MCF 10A (cell line): ENCODE measurements around the gene PPP1R12B. TPM values are rescaled to one million over a fixed set of nuclear protein-coding genes. Genes with fewer than 3 reads are reported as not detected.
"Not testable (repeated sequence)": the region's sequence is repeated elsewhere in the genome, so short reads cannot be mapped to it uniquely, and the experiment has no call there.

Experiments
- BruUV-seq: library from RNA; stranded (reverse); fragments of 400-500 nt; replicated peaks from 2 replicates; lab custom pipeline; 2021; lab: Mats Ljungman, UMichigan
- CTCF ChIA-PET: fragments of 300-600 bp; sonication (Branson Sonifier 250); formaldehyde crosslinking; extraction: SDS; loops from one replicate; lab custom pipeline; 2021; ENCODE audit warnings: antibody characterized with exemption, inconsistent platforms; lab: Yijun Ruan, JAX
- POLR2A ChIA-PET: fragments of 300-600, 350-650 bp; sonication (Branson Sonifier 250); formaldehyde crosslinking; extraction: SDS; loops from one replicate; lab custom pipeline; 2020; ENCODE audit warnings: antibody characterized with exemption, inconsistent platforms; lab: Yijun Ruan, JAX
- DNase-seq: peaks from one replicate; pipeline ENCODE4 v3.0.0-alpha.2; 2018; ENCODE audit not compliant: unreplicated experiment
- H3K27ac Mint-ChIP-seq: one replicate; pipeline ENCODE4 v1.8.0; 2022; ENCODE audit warnings: mild to moderate bottlenecking, low read depth, mixed read lengths; ENCODE audit not compliant: unreplicated experiment
- H3K27me3 Mint-ChIP-seq: one replicate; pipeline ENCODE4 v1.8.0; 2022; ENCODE audit warnings: mixed read lengths; ENCODE audit not compliant: insufficient read depth, unreplicated experiment
- H3K36me3 Mint-ChIP-seq: one replicate; pipeline ENCODE4 v1.8.0; 2022; ENCODE audit warnings: mild to moderate bottlenecking, moderate library complexity, mixed read lengths; ENCODE audit not compliant: insufficient read depth, unreplicated experiment
- H3K4me1 Mint-ChIP-seq: one replicate; pipeline ENCODE4 v1.8.0; 2022; ENCODE audit warnings: mixed read lengths; ENCODE audit not compliant: insufficient read depth, unreplicated experiment
- H3K4me3 Mint-ChIP-seq: one replicate; pipeline ENCODE4 v1.8.0; 2022; ENCODE audit warnings: mild to moderate bottlenecking, moderate library complexity, mixed read lengths; ENCODE audit not compliant: unreplicated experiment
- H3K9me3 Mint-ChIP-seq: one replicate; pipeline ENCODE4 v1.8.0; 2022; ENCODE audit warnings: mixed read lengths; ENCODE audit not compliant: unreplicated experiment
- intact Hi-C: fragments of 100-400 bp; cut with micrococcal nuclease; formaldehyde crosslinking; loops from 2 replicates; pipeline ENCODE4 v1.14.1; 2022
- total RNA-seq: library from RNA; stranded (reverse); gene quantifications from 2 replicates; pipeline ENCODE4 v1.2.3, GENCODE V29; 2022
- TF ChIP-seq, protein P1 (sequence below): fragments of 200-600 bp; IDR thresholded peaks from one replicate; pipeline ENCODE4 v1.8.0; 2022; ENCODE audit warnings: antibody characterized with exemption, mild to moderate bottlenecking; ENCODE audit not compliant: unreplicated experiment

PPP1R12B gene
- total RNA-seq, 1 experiment from 2014 or later: 33.8 TPM

DNA sequence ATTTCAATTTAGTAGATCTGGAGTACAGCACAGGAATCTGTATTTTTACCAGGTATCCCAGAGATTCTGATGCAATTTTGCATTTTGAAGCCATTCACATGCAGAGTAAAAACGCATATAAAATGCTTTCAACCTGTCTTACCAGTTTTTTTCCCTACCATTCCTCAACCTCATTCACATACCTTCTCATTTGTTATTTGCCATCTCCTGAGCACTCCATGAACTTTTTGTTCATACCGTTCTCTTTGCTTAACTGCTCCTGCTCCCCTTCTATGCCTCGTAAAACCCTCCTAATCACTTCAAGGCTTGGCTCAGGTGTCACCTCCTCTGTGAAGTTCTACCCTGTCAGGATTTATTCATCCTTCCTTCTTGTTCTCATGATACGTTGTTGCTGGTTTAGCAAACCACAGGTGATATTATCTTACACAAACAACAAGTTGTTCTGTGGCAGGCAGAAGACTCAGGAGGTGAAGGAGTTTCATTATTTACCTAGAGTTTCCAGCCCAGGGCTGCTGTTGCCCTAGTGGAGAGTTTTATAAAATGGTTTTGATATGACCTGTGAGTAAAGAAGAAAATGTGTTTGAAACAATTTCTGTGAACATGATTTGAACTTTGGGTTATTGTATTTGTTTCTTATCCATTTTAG is 31.5 kb downstream of the PPP1R12B start:
- BruUV-seq, H3K27me3 Mint-ChIP-seq, H3K36me3 Mint-ChIP-seq, intact Hi-C loops: not testable (repeated sequence)
- peak; percentile 31 for DNase-seq
- Mint-ChIP-seq H3K4me1 (peaks cover 46% of the 10 kb centered on the region), H3K4me3 (peak overlapping the region; percentile 17), H3K27ac (peak overlapping the region; percentile 10), H3K9me3 (peaks cover 19% of the 10 kb centered on the region)
- POLR2A ChIA-PET: interaction anchor here (1.1 kb wide), 1 partner anchor 13 kb away, joined by 3 read pairs; no protein-coding TSS in a partner anchor
- CTCF ChIA-PET: interaction anchor here (0.7 to 1.1 kb wide), 2 partner anchors 19 to 84 kb away, joined by 3 read pairs; no protein-coding TSS in a partner anchor
- TF ChIP-seq, protein P1, sequence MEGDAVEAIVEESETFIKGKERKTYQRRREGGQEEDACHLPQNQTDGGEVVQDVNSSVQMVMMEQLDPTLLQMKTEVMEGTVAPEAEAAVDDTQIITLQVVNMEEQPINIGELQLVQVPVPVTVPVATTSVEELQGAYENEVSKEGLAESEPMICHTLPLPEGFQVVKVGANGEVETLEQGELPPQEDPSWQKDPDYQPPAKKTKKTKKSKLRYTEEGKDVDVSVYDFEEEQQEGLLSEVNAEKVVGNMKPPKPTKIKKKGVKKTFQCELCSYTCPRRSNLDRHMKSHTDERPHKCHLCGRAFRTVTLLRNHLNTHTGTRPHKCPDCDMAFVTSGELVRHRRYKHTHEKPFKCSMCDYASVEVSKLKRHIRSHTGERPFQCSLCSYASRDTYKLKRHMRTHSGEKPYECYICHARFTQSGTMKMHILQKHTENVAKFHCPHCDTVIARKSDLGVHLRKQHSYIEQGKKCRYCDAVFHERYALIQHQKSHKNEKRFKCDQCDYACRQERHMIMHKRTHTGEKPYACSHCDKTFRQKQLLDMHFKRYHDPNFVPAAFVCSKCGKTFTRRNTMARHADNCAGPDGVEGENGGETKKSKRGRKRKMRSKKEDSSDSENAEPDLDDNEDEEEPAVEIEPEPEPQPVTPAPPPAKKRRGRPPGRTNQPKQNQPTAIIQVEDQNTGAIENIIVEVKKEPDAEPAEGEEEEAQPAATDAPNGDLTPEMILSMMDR: peak; percentile 58

DNA sequence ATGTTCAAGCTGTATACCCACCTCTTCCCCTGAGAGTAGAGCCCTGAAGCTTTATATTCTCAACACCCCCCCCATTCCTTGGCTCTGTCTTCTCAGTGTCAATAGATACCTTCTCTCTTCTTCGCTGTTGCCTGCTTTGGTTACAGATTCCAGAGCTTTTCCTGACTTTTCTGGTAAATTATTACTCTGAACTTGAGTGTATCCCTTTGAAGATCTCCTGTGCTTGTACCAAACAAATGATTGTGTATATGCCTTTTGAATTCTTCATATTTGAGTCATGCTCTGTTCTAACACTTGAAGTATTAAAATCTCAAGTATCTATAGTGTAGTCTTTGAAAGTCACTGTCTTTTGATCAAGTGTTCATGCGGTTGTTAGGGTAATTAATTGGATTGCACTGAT is 32.0 kb downstream of the PPP1R12B start:
- ChIA-PET CTCF (interaction anchor here (1.1 kb wide), 1 partner anchor 20 kb away, joined by 3 read pairs; no protein-coding TSS in a partner anchor), POLR2A (interaction anchor here (1.1 kb wide), 1 partner anchor 13 kb away, joined by 3 read pairs; no protein-coding TSS in a partner anchor)
- BruUV-seq, H3K4me3 Mint-ChIP-seq, H3K36me3 Mint-ChIP-seq, H3K27me3 Mint-ChIP-seq, intact Hi-C loops, DNase-seq: not testable (repeated sequence)
- Mint-ChIP-seq H3K27ac (peak overlapping the region; percentile 10), H3K9me3 (peaks cover 19% of the 10 kb centered on the region), H3K4me1 (peaks cover 41% of the 10 kb centered on the region)

DNA sequence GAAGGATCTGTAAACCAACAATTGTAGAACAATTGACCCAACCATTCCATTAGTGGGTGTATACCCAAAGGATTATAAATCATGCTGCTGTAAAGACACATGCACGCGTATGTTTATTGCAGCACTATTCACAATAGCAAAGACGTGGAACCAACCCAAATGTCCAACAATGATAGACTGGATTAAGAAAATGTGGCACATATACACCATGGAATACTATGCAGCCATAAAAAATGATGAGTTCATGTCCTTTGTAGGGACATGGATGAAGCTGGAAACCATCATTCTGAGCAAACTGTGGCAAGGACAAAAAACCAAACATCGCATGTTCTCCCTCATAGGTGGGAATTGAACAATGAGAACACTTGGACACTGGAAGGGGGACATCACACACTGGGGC is 33.4 kb downstream of the PPP1R12B start:
- POLR2A ChIA-PET, H3K27ac Mint-ChIP-seq, H3K36me3 Mint-ChIP-seq, H3K27me3 Mint-ChIP-seq, BruUV-seq, H3K4me3 Mint-ChIP-seq, intact Hi-C loops, DNase-seq: not testable (repeated sequence)
- Mint-ChIP-seq H3K4me1 (peaks cover 30% of the 10 kb centered on the region), H3K9me3 (peaks cover 19% of the 10 kb centered on the region)
- CTCF ChIA-PET: interaction anchor here (1.2 kb wide), 1 partner anchor 37 kb away, joined by 3 read pairs; no protein-coding TSS in a partner anchor

DNA sequence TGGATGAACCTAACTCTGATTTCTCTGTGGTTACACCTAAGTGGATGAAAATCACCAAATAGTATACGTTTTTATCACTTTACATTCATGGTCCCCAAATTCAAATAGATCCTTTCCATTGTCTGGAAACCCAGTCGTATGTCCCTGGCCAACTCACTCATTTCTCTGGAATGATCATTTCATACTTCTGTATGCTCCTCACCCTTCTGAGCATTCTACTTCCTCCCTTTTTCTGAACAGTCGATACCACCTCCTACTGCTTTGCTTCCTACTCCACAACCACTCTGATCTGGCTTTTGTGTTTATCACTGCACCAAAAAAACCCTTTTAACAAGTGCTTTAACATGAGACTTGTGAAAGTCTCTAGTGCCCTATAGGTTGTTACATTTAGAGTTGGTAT is 47.3 kb downstream of the PPP1R12B start:
- CTCF ChIA-PET, H3K27ac Mint-ChIP-seq, POLR2A ChIA-PET, H3K27me3 Mint-ChIP-seq, BruUV-seq, H3K9me3 Mint-ChIP-seq, DNase-seq, H3K4me3 Mint-ChIP-seq, intact Hi-C loops, H3K36me3 Mint-ChIP-seq: not testable (repeated sequence)
- peaks cover 11% of the 10 kb centered on the region for H3K4me1 Mint-ChIP-seq

DNA sequence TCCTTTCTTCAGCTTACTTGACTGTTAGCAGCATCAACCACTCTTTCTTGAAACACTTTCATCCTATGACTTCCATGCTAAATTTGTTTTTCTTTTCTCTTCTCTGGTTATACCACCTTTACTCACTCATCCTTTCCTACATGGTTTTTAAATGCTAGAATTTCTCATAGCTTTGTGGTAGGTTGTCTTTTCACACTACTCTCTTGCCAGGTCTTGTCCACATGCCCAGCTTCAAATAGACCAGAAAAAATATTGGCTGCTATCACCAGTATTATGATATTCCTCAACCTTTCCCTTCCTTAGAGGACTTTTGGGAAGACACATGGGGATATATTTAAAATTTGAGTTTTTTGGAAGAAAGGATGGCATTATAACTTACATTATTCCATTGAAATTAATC is 48.8 kb downstream of the PPP1R12B start:
- peaks cover 11% of the 10 kb centered on the region for H3K4me1 Mint-ChIP-seq

DNA sequence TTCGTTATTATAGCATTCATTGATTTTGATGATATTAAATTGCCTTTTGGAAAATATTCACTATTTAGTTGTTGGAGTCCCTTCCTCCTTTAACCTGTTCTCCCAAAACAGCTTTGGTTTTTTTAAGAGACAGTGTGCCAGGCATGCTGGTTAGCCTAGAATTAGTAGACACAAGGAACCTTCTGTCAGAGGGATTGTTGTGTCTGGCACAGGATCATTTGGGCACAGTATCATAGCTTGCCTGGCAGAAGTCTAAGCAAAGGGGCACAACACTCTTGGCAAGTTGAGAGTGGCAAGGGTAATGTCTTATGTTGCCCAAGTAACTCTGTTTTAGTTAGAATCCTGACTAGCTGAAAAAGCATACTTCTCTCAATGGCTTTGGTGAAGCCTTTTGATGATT is 49.9 kb downstream of the PPP1R12B start:
- POLR2A ChIA-PET: interaction anchor here (0.8 to 1.1 kb wide), 5 partner anchors 10 to 50 kb away, joined by 3 to 4 read pairs (median 3); partner anchors contain the start of gene PPP1R12B

More for the DNA sequence above, 48.8 kb downstream of the PPP1R12B start:
- Mint-ChIP-seq H3K9me3 (no peaks in the 10 kb centered on the region), H3K4me3 (no peak overlapping the region), H3K27ac (no peak overlapping the region), H3K36me3 (no peaks in the 10 kb centered on the region), H3K27me3 (no peaks in the 10 kb centered on the region)
- no peak for DNase-seq
- ChIA-PET POLR2A (interaction anchor here (1.0 kb wide), 1 partner anchor 30 kb away, joined by 3 read pairs; no protein-coding TSS in a partner anchor), CTCF (interaction anchor here (0.7 to 1.1 kb wide), 3 partner anchors 51 to 162 kb away, joined by 3 to 4 read pairs (median 3); no protein-coding TSS in a partner anchor)
- intact Hi-C loops: no loop called here
- TF ChIP-seq, protein P1: no peak
- BruUV-seq: no TSS peak

More for the DNA sequence above, 49.9 kb downstream of the PPP1R12B start:
- H3K9me3 Mint-ChIP-seq, H3K36me3 Mint-ChIP-seq, H3K27ac Mint-ChIP-seq, DNase-seq, intact Hi-C loops, BruUV-seq, H3K4me3 Mint-ChIP-seq, H3K27me3 Mint-ChIP-seq: not testable (repeated sequence)
- CTCF ChIA-PET: interaction anchor here (0.7 to 1.1 kb wide), 2 partner anchors 50 to 55 kb away, joined by 3 read pairs; partner anchors contain the start of gene PPP1R12B
- peaks cover 11% of the 10 kb centered on the region for H3K4me1 Mint-ChIP-seq
